Measurements from ENCODE around the gene SPRYD3.

Gene SPRYD3

GRCh38 chr12:53091756-53092155 lies 12.6 kb upstream of the SPRYD3 start:
- Histone ChIP-seq H3K36me3 (ENCODE audit: control insufficient read depth in 1 of 2, insufficient read depth in 2 of 2, low read length in 2 of 2) (no peaks in the 10 kb centered on the region), H3K4me1 (ENCODE audit: control insufficient read depth in 1 of 2, insufficient read depth in 2 of 2, low read length in 2 of 2) (peaks cover 3 to 5% of the 10 kb centered on the region in 2 donors), H3K4me3 (ENCODE audit: low read depth in 1 of 2, low read length in 2 of 2) (no peak overlapping the region), H3K27ac (ENCODE audit: low read length) (no peak overlapping the region), H3K9me3 (ENCODE audit: control insufficient read depth in 1 of 2, low read length in 2 of 2) (no peaks in the 10 kb centered on the region), H3K27me3 (ENCODE audit: low read depth, low read length) (no peaks in the 10 kb centered on the region)

GRCh38 chr12:53090554-53090953 lies 11.4 kb upstream of the SPRYD3 start:
- Histone ChIP-seq H3K4me1 (ENCODE audit: control insufficient read depth in 1 of 2, insufficient read depth in 2 of 2, low read length in 2 of 2) (peaks cover 3 to 5% of the 10 kb centered on the region in 2 donors), H3K27me3 (ENCODE audit: low read depth, low read length) (no peaks in the 10 kb centered on the region), H3K9me3 (ENCODE audit: control insufficient read depth in 1 of 2, low read length in 2 of 2) (no peaks in the 10 kb centered on the region), H3K4me3 (ENCODE audit: low read depth in 1 of 2, low read length in 2 of 2) (no peak overlapping the region), H3K27ac (ENCODE audit: low read length) (no peak overlapping the region), H3K36me3 (ENCODE audit: control insufficient read depth in 1 of 2, insufficient read depth in 2 of 2, low read length in 2 of 2) (no peaks in the 10 kb centered on the region)

- no peak overlapping the region for H3K4me3 ChIP-seq (ENCODE audit: low read depth in 1 of 2, low read length in 2 of 2)
- peaks cover 3 to 5% of the 10 kb centered on the region in 2 donors for H3K4me1 ChIP-seq (ENCODE audit: control insufficient read depth in 1 of 2, insufficient read depth in 2 of 2, low read length in 2 of 2)
- H3K27me3 ChIP-seq (ENCODE audit: low read depth, low read length) = no peaks in the 10 kb centered on the region
- no peaks in the 10 kb centered on the region for H3K36me3 ChIP-seq (ENCODE audit: control insufficient read depth in 1 of 2, insufficient read depth in 2 of 2, low read length in 2 of 2)
- no peak overlapping the region for H3K27ac ChIP-seq (ENCODE audit: low read length)
- no peaks in the 10 kb centered on the region for H3K9me3 ChIP-seq (ENCODE audit: control insufficient read depth in 1 of 2, low read length in 2 of 2)
These were observed 10.9 kb upstream of the SPRYD3 start for GRCh38 chr12:53090105-53090504.

GRCh38 chr12:53086361-53086760 lies 7.2 kb upstream of the SPRYD3 start:
- no peak overlapping the region for H3K4me3 ChIP-seq (ENCODE audit: low read depth in 1 of 2, low read length in 2 of 2)
- H3K9me3 ChIP-seq (ENCODE audit: control insufficient read depth in 1 of 2, low read length in 2 of 2) = no peaks in the 10 kb centered on the region
- H3K27ac ChIP-seq (ENCODE audit: low read length) = no peak overlapping the region
- no peaks in the 10 kb centered on the region for H3K36me3 ChIP-seq (ENCODE audit: control insufficient read depth in 1 of 2, insufficient read depth in 2 of 2, low read length in 2 of 2)
- peaks cover 0 to 5% of the 10 kb centered on the region in 2 donors for H3K4me1 ChIP-seq (ENCODE audit: control insufficient read depth in 1 of 2, insufficient read depth in 2 of 2, low read length in 2 of 2)
- no peaks in the 10 kb centered on the region for H3K27me3 ChIP-seq (ENCODE audit: low read depth, low read length)

- Histone ChIP-seq H3K27me3 (ENCODE audit: low read depth, low read length) (no peaks in the 10 kb centered on the region), H3K27ac (ENCODE audit: low read length) (no peak overlapping the region), H3K4me3 (ENCODE audit: low read depth in 1 of 2, low read length in 2 of 2) (no peak overlapping the region), H3K9me3 (ENCODE audit: control insufficient read depth in 1 of 2, low read length in 2 of 2) (no peaks in the 10 kb centered on the region), H3K36me3 (ENCODE audit: control insufficient read depth in 1 of 2, insufficient read depth in 2 of 2, low read length in 2 of 2) (no peaks in the 10 kb centered on the region), H3K4me1 (ENCODE audit: control insufficient read depth in 1 of 2, insufficient read depth in 2 of 2, low read length in 2 of 2) (peaks cover 0 to 7% of the 10 kb centered on the region in 2 donors)
These were observed 3.5 kb upstream of the SPRYD3 start for GRCh38 chr12:53082637-53083175.

- Histone ChIP-seq H3K9me3 (ENCODE audit: control insufficient read depth in 1 of 2, low read length in 2 of 2) (no peaks in the 10 kb centered on the region), H3K4me3 (ENCODE audit: low read depth in 1 of 2, low read length in 2 of 2) (peak overlapping the region; percentile 73 to 84), H3K27ac (ENCODE audit: low read length) (peak overlapping the region; percentile 49), H3K27me3 (ENCODE audit: low read depth, low read length) (no peaks in the 10 kb centered on the region), H3K36me3 (ENCODE audit: control insufficient read depth in 1 of 2, insufficient read depth in 2 of 2, low read length in 2 of 2) (peaks cover 25 to 30% of the 10 kb centered on the region in 2 donors), H3K4me1 (ENCODE audit: control insufficient read depth in 1 of 2, insufficient read depth in 2 of 2, low read length in 2 of 2) (peaks cover 3 to 26% of the 10 kb centered on the region in 2 donors)
These were observed 565 bp downstream of the SPRYD3 start for GRCh38 chr12:53078425-53079225.

- Histone ChIP-seq H3K36me3 (ENCODE audit: control insufficient read depth in 1 of 2, insufficient read depth in 2 of 2, low read length in 2 of 2) (peaks cover 25 to 30% of the 10 kb centered on the region in 2 donors), H3K4me3 (ENCODE audit: low read depth in 1 of 2, low read length in 2 of 2) (no peak overlapping the region), H3K27ac (ENCODE audit: low read length) (no peak overlapping the region), H3K9me3 (ENCODE audit: control insufficient read depth in 1 of 2, low read length in 2 of 2) (no peaks in the 10 kb centered on the region), H3K4me1 (ENCODE audit: control insufficient read depth in 1 of 2, insufficient read depth in 2 of 2, low read length in 2 of 2) (peaks cover 8 to 39% of the 10 kb centered on the region in 2 donors), H3K27me3 (ENCODE audit: low read depth, low read length) (no peaks in the 10 kb centered on the region)
These were observed 2.2 kb downstream of the SPRYD3 start for GRCh38 chr12:53077030-53077429.

GRCh38 chr12:53076461-53076860 lies 2.7 kb downstream of the SPRYD3 start:
- H3K4me3 ChIP-seq (ENCODE audit: low read depth in 1 of 2, low read length in 2 of 2) = no peak overlapping the region
- H3K4me1 ChIP-seq (ENCODE audit: control insufficient read depth in 1 of 2, insufficient read depth in 2 of 2, low read length in 2 of 2) = peaks cover 8 to 45% of the 10 kb centered on the region in 2 donors
- H3K36me3 ChIP-seq (ENCODE audit: control insufficient read depth in 1 of 2, insufficient read depth in 2 of 2, low read length in 2 of 2) = peaks cover 25 to 30% of the 10 kb centered on the region in 2 donors
- no peaks in the 10 kb centered on the region for H3K27me3 ChIP-seq (ENCODE audit: low read depth, low read length)
- no peak overlapping the region for H3K27ac ChIP-seq (ENCODE audit: low read length)
- H3K9me3 ChIP-seq (ENCODE audit: control insufficient read depth in 1 of 2, low read length in 2 of 2) = no peaks in the 10 kb centered on the region

GRCh38 chr12:53074999-53075370 lies 4.2 kb downstream of the SPRYD3 start:
- peaks cover 28 to 30% of the 10 kb centered on the region in 2 donors for H3K36me3 ChIP-seq (ENCODE audit: control insufficient read depth in 1 of 2, insufficient read depth in 2 of 2, low read length in 2 of 2)
- peaks cover 20 to 54% of the 10 kb centered on the region in 2 donors for H3K4me1 ChIP-seq (ENCODE audit: control insufficient read depth in 1 of 2, insufficient read depth in 2 of 2, low read length in 2 of 2)
- no peak overlapping the region for H3K27ac ChIP-seq (ENCODE audit: low read length)
- no peaks in the 10 kb centered on the region for H3K27me3 ChIP-seq (ENCODE audit: low read depth, low read length)
- H3K9me3 ChIP-seq (ENCODE audit: control insufficient read depth in 1 of 2, low read length in 2 of 2) = no peaks in the 10 kb centered on the region
- H3K4me3 ChIP-seq (ENCODE audit: low read depth in 1 of 2, low read length in 2 of 2) = no peak overlapping the region

GRCh38 chr12:53074283-53074998 lies 4.7 kb downstream of the SPRYD3 start:
- Histone ChIP-seq H3K4me1 (ENCODE audit: control insufficient read depth in 1 of 2, insufficient read depth in 2 of 2, low read length in 2 of 2) (peaks cover 21 to 56% of the 10 kb centered on the region in 2 donors), H3K27me3 (ENCODE audit: low read depth, low read length) (no peaks in the 10 kb centered on the region), H3K27ac (ENCODE audit: low read length) (peak overlapping the region; percentile 44), H3K36me3 (ENCODE audit: control insufficient read depth in 1 of 2, insufficient read depth in 2 of 2, low read length in 2 of 2) (peaks cover 32 to 33% of the 10 kb centered on the region in 2 donors), H3K4me3 (ENCODE audit: low read depth in 1 of 2, low read length in 2 of 2) (no peak overlapping the region), H3K9me3 (ENCODE audit: control insufficient read depth in 1 of 2, low read length in 2 of 2) (no peaks in the 10 kb centered on the region)

GRCh38 chr12:53073881-53074280 lies 5.3 kb downstream of the SPRYD3 start:
- Histone ChIP-seq H3K27me3 (ENCODE audit: low read depth, low read length) (no peaks in the 10 kb centered on the region), H3K4me3 (ENCODE audit: low read depth in 1 of 2, low read length in 2 of 2) (no peak overlapping the region), H3K27ac (ENCODE audit: low read length) (peak overlapping the region; percentile 44), H3K36me3 (ENCODE audit: control insufficient read depth in 1 of 2, insufficient read depth in 2 of 2, low read length in 2 of 2) (peaks cover 32 to 37% of the 10 kb centered on the region in 2 donors), H3K4me1 (ENCODE audit: control insufficient read depth in 1 of 2, insufficient read depth in 2 of 2, low read length in 2 of 2) (peaks cover 21 to 61% of the 10 kb centered on the region in 2 donors), H3K9me3 (ENCODE audit: control insufficient read depth in 1 of 2, low read length in 2 of 2) (no peaks in the 10 kb centered on the region)

Measured in muscle layer of duodenum (tissue), 2 donors.